Measurements from ENCODE around the gene ABHD2. TPM values are rescaled to one million over a fixed set of nuclear protein-coding genes. Genes with fewer than 3 reads are reported as not detected.

ABHD2 gene
- total RNA-seq, 1 donor from 2014 or later = 48.2 TPM

- no peak for DNase-seq (ENCODE audit: low read depth in 2 of 2)
Measured at GRCh38 chr15:89187301-89187985, 99.2 kb downstream of the ABHD2 start.

GRCh38 chr15:89187986-89188514 lies 99.8 kb downstream of the ABHD2 start:
- no peak for DNase-seq (ENCODE audit: low read depth in 2 of 2)

GRCh38 chr15:89192136-89192535 lies 103.9 kb downstream of the ABHD2 start:
- DNase-seq (ENCODE audit: low read depth in 2 of 2) = peak; percentile 22 to 64

GRCh38 chr15:89192766-89193165 lies 104.5 kb downstream of the ABHD2 start:
- DNase-seq (ENCODE audit: low read depth in 2 of 2) = peak; percentile 71 to 90

GRCh38 chr15:89194608-89195007 lies 106.4 kb downstream of the ABHD2 start:
- DNase-seq (ENCODE audit: low read depth in 2 of 2) = no peak

- DNase-seq (ENCODE audit: low read depth in 2 of 2) = peak in 1 of 2 donors; percentile 24
Measured at GRCh38 chr15:89195836-89196235, 107.6 kb downstream of the ABHD2 start.

- no peak for DNase-seq (ENCODE audit: low read depth in 2 of 2)
Measured at GRCh38 chr15:89196241-89196640, 108.0 kb downstream of the ABHD2 start.

- no peak for DNase-seq (ENCODE audit: low read depth in 2 of 2)
Measured at GRCh38 chr15:89196994-89197393, 108.7 kb downstream of the ABHD2 start.

- peak in 1 of 2 donors; percentile 77 for DNase-seq (ENCODE audit: low read depth in 2 of 2)
Measured at GRCh38 chr15:89197503-89197971, 109.3 kb downstream of the ABHD2 start.

GRCh38 chr15:89198196-89198595 lies 109.9 kb downstream of the ABHD2 start:
- DNase-seq (ENCODE audit: low read depth in 2 of 2) = no peak

GRCh38 chr15:89198934-89199333 lies 110.7 kb downstream of the ABHD2 start:
- DNase-seq (ENCODE audit: low read depth in 2 of 2) = no peak

GRCh38 chr15:89199746-89200145 lies 111.5 kb downstream of the ABHD2 start:
- peak; percentile 17 to 28 for DNase-seq (ENCODE audit: low read depth in 2 of 2)

GRCh38 chr15:89200182-89200581 lies 111.9 kb downstream of the ABHD2 start:
- no peak for DNase-seq (ENCODE audit: low read depth in 2 of 2)

- no peak for DNase-seq (ENCODE audit: low read depth in 2 of 2)
Measured at GRCh38 chr15:89201465-89202005, 113.3 kb downstream of the ABHD2 start.

GRCh38 chr15:89203705-89204273 lies 115.5 kb downstream of the ABHD2 start:
- DNase-seq (ENCODE audit: low read depth in 2 of 2) = no peak

GRCh38 chr15:89205991-89206585 lies 117.8 kb downstream of the ABHD2 start:
- DNase-seq (ENCODE audit: low read depth in 2 of 2) = no peak

- DNase-seq (ENCODE audit: low read depth in 2 of 2) = peak; percentile 69 to 80
Measured at GRCh38 chr15:89206908-89207331, 118.7 kb downstream of the ABHD2 start.

- DNase-seq (ENCODE audit: low read depth in 2 of 2) = no peak
Measured at GRCh38 chr15:89208256-89208655, 120.0 kb downstream of the ABHD2 start.

GRCh38 chr15:89209057-89209456 lies 120.8 kb downstream of the ABHD2 start:
- DNase-seq (ENCODE audit: low read depth in 2 of 2) = no peak

GRCh38 chr15:89211678-89212170 lies 123.5 kb downstream of the ABHD2 start:
- DNase-seq (ENCODE audit: low read depth in 2 of 2) = no peak

GRCh38 chr15:89215627-89216026 lies 127.4 kb downstream of the ABHD2 start:
- no peak for DNase-seq (ENCODE audit: low read depth in 2 of 2)

GRCh38 chr15:89217031-89217430 lies 128.8 kb downstream of the ABHD2 start:
- DNase-seq (ENCODE audit: low read depth in 2 of 2) = no peak

Measured in lung microvascular endothelial cell (primary cell).